HFFc6 (cell line): ENCODE measurements around the gene GALNTL6. TPM values are rescaled to one million over a fixed set of nuclear protein-coding genes. Genes with fewer than 3 reads are reported as not detected.

ENCODE experiments used
- DNase-seq: peaks from one replicate; pipeline ENCODE4 v3.0.0-alpha.2; 2018
- H3K27ac Mint-ChIP-seq: 2 replicates; pipeline ENCODE4 v1.8.0; 2020; ENCODE audit warnings: mild to moderate bottlenecking, mixed read lengths
- H3K27me3 Mint-ChIP-seq: 2 replicates; pipeline ENCODE4 v1.8.0; 2021; ENCODE audit warnings: mild to moderate bottlenecking, moderate library complexity, mixed read lengths; ENCODE audit not compliant: insufficient read depth
- H3K36me3 Mint-ChIP-seq: 2 replicates; pipeline ENCODE4 v1.8.0; 2021; ENCODE audit warnings: low read depth, mixed read lengths
- H3K4me1 Mint-ChIP-seq: 2 replicates; pipeline ENCODE4 v1.8.0; 2020; ENCODE audit warnings: low read depth, mixed read lengths
- H3K4me3 Mint-ChIP-seq: 2 replicates; pipeline ENCODE4 v1.8.0; 2020; ENCODE audit warnings: mild to moderate bottlenecking, moderate library complexity, mixed read lengths
- H3K9me3 Mint-ChIP-seq: 2 replicates; pipeline ENCODE4 v1.8.0; 2020; ENCODE audit warnings: mild to moderate bottlenecking, mixed read lengths
- CTCF ChIP-seq: fragments of 200-600 bp; sonication (generic); IDR thresholded peaks from 2 replicates; pipeline ENCODE4 v1.5.0; 2021; ENCODE audit warnings: antibody characterized with exemption, mild to moderate bottlenecking
- long read RNA-seq: library from polyadenylated mRNA; unstranded; transcript quantifications from one replicate; pipeline ENCODE4 v2.0.0, GENCODE V29; 2019
- total RNA-seq, 6 experiments: library from RNA; stranded (reverse); fragmentation: NEBNext Ultra II Directional; extraction: Animal tissue kit (Norgen Biotek cat#: 25700); gene quantifications; 2 replicates in 1 of 6; 3 replicates in 5 of 6; pipeline ENCODE4 v1.2.3, GENCODE V29; 2021

GALNTL6 gene
- under 1 TPM in 1 of 6 experiments, not detected in 5; 0.07 TPM for total RNA-seq
- long read RNA-seq = 0 reads

- Mint-ChIP-seq H3K4me3 (peak within 1 kb of the TSS; percentile 71; the same call in 1 of the 2 replicates), H3K27ac (no peak within 1 kb of the TSS), H3K27me3 (peaks cover 7% of the 10 kb centered on the region; the same call in 1 of the 2 replicates), H3K36me3 (no peaks in the 10 kb centered on the region), H3K9me3 (no peaks in the 10 kb centered on the region), H3K4me1 (no peaks in the 10 kb centered on the region; the same call in 1 of the 2 replicates)
- no peak for DNase-seq
- TF ChIP-seq CTCF = no peak
Observed at GRCh38 chr4:171812665-171813525, at the start of gene GALNTL6. Gene GALNTL6 (plus strand): TSS chr4:171813404.

- H3K27me3 Mint-ChIP-seq = no peaks in the 10 kb centered on the region
- H3K4me1 Mint-ChIP-seq = no peaks in the 10 kb centered on the region
- H3K36me3 Mint-ChIP-seq = no peaks in the 10 kb centered on the region
- H3K4me3 Mint-ChIP-seq = no peak overlapping the region
- DNase-seq = no peak
- TF ChIP-seq CTCF = no peak
- H3K9me3 Mint-ChIP-seq = peaks cover 50% of the 10 kb centered on the region
- no peak overlapping the region for H3K27ac Mint-ChIP-seq
Observed at GRCh38 chr4:171765514-171765913, 47.7 kb upstream of the GALNTL6 start.

- Mint-ChIP-seq H3K9me3 (peaks cover 30% of the 10 kb centered on the region), H3K4me3 (no peak overlapping the region), H3K36me3 (no peaks in the 10 kb centered on the region), H3K27ac (no peak overlapping the region), H3K4me1 (no peaks in the 10 kb centered on the region), H3K27me3 (no peaks in the 10 kb centered on the region)
- no peak for TF ChIP-seq CTCF
- DNase-seq = no peak
Observed at GRCh38 chr4:171774642-171775190, 38.5 kb upstream of the GALNTL6 start.

GRCh38 chr4:171779301-171779700 lies 33.9 kb upstream of the GALNTL6 start:
- Mint-ChIP-seq H3K27me3 (no peaks in the 10 kb centered on the region; the same call in 1 of the 2 replicates), H3K27ac (no peak overlapping the region), H3K4me1 (no peaks in the 10 kb centered on the region), H3K4me3 (no peak overlapping the region), H3K9me3 (peaks cover 35% of the 10 kb centered on the region), H3K36me3 (no peaks in the 10 kb centered on the region)
- DNase-seq = no peak
- TF ChIP-seq CTCF = no peak

GRCh38 chr4:171785388-171785787 lies 27.8 kb upstream of the GALNTL6 start:
- no peak for DNase-seq
- Mint-ChIP-seq H3K4me1 (no peaks in the 10 kb centered on the region), H3K36me3 (no peaks in the 10 kb centered on the region), H3K27me3 (no peaks in the 10 kb centered on the region; the same call in 1 of the 2 replicates), H3K4me3 (no peak overlapping the region), H3K9me3 (peaks cover 30% of the 10 kb centered on the region), H3K27ac (no peak overlapping the region)
- TF ChIP-seq CTCF = no peak
